Muscle layer of colon (tissue), 2 donors: Measurements from ENCODE around the gene NETO1.

Experiments
- H3K27ac ChIP-seq: one replicate; pipeline ENCODE4 v1.7.0; 2013; ENCODE audit warnings: low read depth, mild to moderate bottlenecking, low read length, moderate library complexity
- H3K27me3 ChIP-seq, 2 donors: one replicate each; pipeline ENCODE4 v1.7.0; 2013; ENCODE audit warnings: low read length in 2 of 2, mild to moderate bottlenecking in 2 of 2; ENCODE audit not compliant: insufficient read depth in 2 of 2, control insufficient read depth in 1 of 2
- H3K36me3 ChIP-seq: one replicate; pipeline ENCODE4 v1.7.0; 2013; ENCODE audit warnings: mild to moderate bottlenecking, low read length; ENCODE audit not compliant: insufficient read depth
- H3K4me1 ChIP-seq: one replicate; pipeline ENCODE4 v1.7.0; 2013; ENCODE audit warnings: mild to moderate bottlenecking, low read length; ENCODE audit not compliant: insufficient read depth
- H3K4me3 ChIP-seq, 2 donors: one replicate each; pipeline ENCODE4 v1.7.0; 2013; ENCODE audit warnings: low read length in 2 of 2, low read depth in 1 of 2, mild to moderate bottlenecking in 1 of 2, moderate library complexity in 1 of 2
- H3K9ac ChIP-seq: one replicate; pipeline ENCODE4 v1.7.0; 2013; ENCODE audit warnings: low read length
- H3K9me3 ChIP-seq: one replicate; pipeline ENCODE4 v1.7.0; 2013; ENCODE audit warnings: mild to moderate bottlenecking, low read length
- donor health status: abdominal sarcoma.
- donor health status: Adenocarcinoma of cecum.

NETO1 gene

GRCh38 chr18:72869226-72870185 is 1.7 kb upstream of the NETO1 start:
- Histone ChIP-seq H3K36me3 (no peaks in the 10 kb centered on the region), H3K9ac (no peak overlapping the region), H3K9me3 (no peaks in the 10 kb centered on the region), H3K27ac (no peak overlapping the region), H3K4me1 (no peaks in the 10 kb centered on the region), H3K4me3 (no peak overlapping the region), H3K27me3 (peaks cover 0 to 24% of the 10 kb centered on the region in 2 donors)

DNA sequence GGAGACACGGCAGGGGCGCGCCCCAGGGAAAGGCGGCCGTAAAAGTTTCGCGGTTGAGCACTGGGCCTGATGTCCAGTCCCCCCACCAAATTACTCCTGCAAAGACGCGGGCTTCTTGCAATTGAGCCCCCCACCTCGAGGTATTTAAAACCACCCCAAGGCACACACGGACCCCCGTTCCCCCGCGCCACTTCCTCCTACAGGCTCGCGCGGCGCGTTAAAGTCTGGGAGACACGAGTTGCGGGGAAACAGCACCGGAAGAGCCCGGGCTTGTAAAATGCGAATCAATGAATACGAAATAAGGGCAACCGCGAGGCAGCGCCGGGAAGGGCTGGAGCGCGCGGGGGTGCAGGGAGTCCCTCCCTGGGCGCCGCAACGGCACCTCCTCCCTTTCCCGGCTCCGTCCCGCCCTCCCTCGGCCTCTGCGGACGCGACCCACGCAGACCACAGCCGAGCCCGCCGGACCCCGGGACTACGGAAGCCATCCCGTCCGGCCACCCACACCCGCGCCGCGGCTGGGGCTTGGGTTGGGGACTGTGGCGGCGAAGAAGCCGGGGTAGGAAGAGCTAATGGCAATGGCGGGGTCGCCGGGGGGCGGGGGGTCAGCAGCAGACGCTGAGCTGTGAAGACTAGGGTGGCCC is 918 bp upstream of the NETO1 start:
- H3K4me3 ChIP-seq: no peak overlapping the region
- no peak overlapping the region for H3K27ac ChIP-seq

DNA sequence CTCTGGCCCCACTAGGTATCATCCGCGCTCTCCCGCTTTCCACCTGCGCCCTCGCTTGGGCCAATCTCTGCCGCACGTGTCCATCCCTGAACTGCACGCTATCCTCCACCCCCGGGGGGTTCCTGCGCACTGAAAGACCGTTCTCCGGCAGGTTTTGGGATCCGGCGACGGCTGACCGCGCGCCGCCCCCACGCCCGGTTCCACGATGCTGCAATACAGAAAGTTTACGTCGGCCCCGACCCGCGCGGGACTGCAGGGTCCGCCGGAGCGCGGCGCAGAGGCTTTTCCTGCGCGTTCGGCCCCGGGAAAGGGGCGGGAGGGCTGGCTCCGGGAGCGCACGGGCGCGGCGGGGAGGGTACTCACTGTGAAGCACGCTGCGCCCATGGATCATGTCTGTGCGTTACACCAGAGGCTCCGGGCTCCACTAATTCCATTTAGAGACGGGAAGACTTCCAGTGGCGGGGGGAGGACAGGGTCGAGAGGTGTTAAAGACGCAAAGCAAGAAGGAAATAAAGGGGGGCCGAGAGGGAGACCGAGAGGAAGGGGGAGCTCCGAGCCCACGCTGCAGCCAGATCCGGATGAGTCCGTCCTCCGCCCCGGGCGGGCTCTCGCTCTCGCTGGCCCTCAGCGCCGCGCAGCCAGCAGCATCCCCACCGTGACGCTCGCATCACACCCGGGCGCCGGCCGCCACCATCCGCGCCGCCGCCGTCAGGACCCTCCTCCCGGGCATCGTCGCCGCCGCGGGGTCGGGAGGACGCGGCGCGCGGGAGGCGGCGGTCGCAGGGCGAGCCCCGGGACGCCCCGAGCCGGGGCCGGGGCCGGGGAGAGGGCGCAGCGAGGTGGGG is 664 bp downstream of the NETO1 start:
- Histone ChIP-seq H3K27me3 (peaks cover 0 to 24% of the 10 kb centered on the region in 2 donors), H3K4me3 (no peak overlapping the region), H3K36me3 (no peaks in the 10 kb centered on the region), H3K27ac (no peak overlapping the region), H3K9me3 (no peaks in the 10 kb centered on the region), H3K9ac (no peak overlapping the region), H3K4me1 (no peaks in the 10 kb centered on the region)

More for the DNA sequence above, 918 bp upstream of the NETO1 start:
- no peaks in the 10 kb centered on the region for H3K36me3 ChIP-seq
- H3K9ac ChIP-seq: no peak overlapping the region
- no peaks in the 10 kb centered on the region for H3K4me1 ChIP-seq
- peaks cover 0 to 24% of the 10 kb centered on the region in 2 donors for H3K27me3 ChIP-seq
- no peaks in the 10 kb centered on the region for H3K9me3 ChIP-seq

DNA sequence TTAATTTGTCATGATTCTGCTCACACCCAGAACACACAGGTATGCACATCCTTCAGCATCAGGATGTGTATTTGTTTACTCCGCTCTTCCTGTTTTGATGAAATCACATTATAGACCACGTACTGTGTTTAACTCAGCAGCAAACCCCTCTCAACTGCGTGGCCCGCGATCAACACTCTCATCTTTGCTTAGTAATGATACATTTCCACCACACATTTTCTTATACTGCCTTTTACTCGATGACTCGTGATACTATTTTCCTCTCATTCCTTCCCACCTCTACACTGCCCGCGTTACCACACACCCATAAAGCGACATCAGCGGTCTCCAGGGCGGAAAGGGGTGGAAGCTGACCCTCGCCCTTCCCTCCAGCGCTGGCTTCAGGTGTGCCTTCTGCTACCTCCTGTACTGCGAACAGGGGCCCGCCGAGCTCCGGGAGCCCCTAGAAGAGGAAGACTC is 1.3 kb downstream of the NETO1 start:
- H3K4me1 ChIP-seq: no peaks in the 10 kb centered on the region
- no peaks in the 10 kb centered on the region for H3K36me3 ChIP-seq
- H3K9ac ChIP-seq: no peak overlapping the region
- H3K27ac ChIP-seq: no peak overlapping the region
- no peaks in the 10 kb centered on the region for H3K9me3 ChIP-seq
- no peak overlapping the region for H3K4me3 ChIP-seq
- peaks cover 0 to 24% of the 10 kb centered on the region in 2 donors for H3K27me3 ChIP-seq

- Histone ChIP-seq H3K27me3 (peaks cover 0 to 14% of the 10 kb centered on the region in 2 donors), H3K9me3 (no peaks in the 10 kb centered on the region), H3K9ac (no peak overlapping the region), H3K4me1 (no peaks in the 10 kb centered on the region), H3K27ac (no peak overlapping the region), H3K36me3 (no peaks in the 10 kb centered on the region), H3K4me3 (no peak overlapping the region)
Observed at GRCh38 chr18:72863754-72864153, 4.0 kb downstream of the NETO1 start.

- Histone ChIP-seq H3K4me3 (no peak overlapping the region), H3K36me3 (no peaks in the 10 kb centered on the region), H3K27ac (no peak overlapping the region), H3K9ac (no peak overlapping the region), H3K4me1 (no peaks in the 10 kb centered on the region), H3K27me3 (no peaks in the 10 kb centered on the region), H3K9me3 (no peaks in the 10 kb centered on the region)
Observed at GRCh38 chr18:72859088-72859487, 8.7 kb downstream of the NETO1 start.

GRCh38 chr18:72849671-72850070 is 18.1 kb downstream of the NETO1 start:
- H3K4me1 ChIP-seq: no peaks in the 10 kb centered on the region
- no peak overlapping the region for H3K27ac ChIP-seq
- no peak overlapping the region for H3K9ac ChIP-seq

GRCh38 chr18:72848503-72849237 is 19.1 kb downstream of the NETO1 start:
- no peak overlapping the region for H3K27ac ChIP-seq
- no peaks in the 10 kb centered on the region for H3K4me1 ChIP-seq
- no peaks in the 10 kb centered on the region for H3K36me3 ChIP-seq
- H3K4me3 ChIP-seq: no peak overlapping the region
- H3K27me3 ChIP-seq: no peaks in the 10 kb centered on the region
- no peaks in the 10 kb centered on the region for H3K9me3 ChIP-seq
- no peak overlapping the region for H3K9ac ChIP-seq

More at GRCh38 chr18:72849671-72850070, 18.1 kb downstream of the NETO1 start:
- no peak overlapping the region for H3K4me3 ChIP-seq
- no peaks in the 10 kb centered on the region for H3K27me3 ChIP-seq
- H3K36me3 ChIP-seq: no peaks in the 10 kb centered on the region
- no peaks in the 10 kb centered on the region for H3K9me3 ChIP-seq

DNA sequence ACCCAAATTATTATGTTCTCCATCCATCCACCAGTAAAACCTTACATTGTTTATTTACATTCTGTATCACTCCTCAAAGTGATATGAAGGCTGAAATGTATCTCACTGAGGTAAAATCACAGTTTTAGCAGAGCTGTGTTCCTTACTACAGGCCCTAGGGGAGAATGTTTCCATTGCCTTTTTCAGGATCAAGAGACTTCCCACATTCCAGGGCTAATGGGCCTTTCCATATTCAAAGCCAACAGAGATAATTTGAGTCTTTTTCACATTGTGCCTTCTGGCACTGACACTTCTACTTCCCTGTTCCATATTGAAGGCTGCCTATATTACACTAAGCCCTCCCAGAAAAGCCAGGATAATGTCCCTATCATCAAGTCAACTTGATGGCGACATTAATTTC is 20.0 kb downstream of the NETO1 start:
- Histone ChIP-seq H3K9me3 (no peaks in the 10 kb centered on the region), H3K27me3 (no peaks in the 10 kb centered on the region), H3K36me3 (no peaks in the 10 kb centered on the region), H3K4me3 (no peak overlapping the region), H3K9ac (no peak overlapping the region), H3K27ac (no peak overlapping the region), H3K4me1 (no peaks in the 10 kb centered on the region)

DNA sequence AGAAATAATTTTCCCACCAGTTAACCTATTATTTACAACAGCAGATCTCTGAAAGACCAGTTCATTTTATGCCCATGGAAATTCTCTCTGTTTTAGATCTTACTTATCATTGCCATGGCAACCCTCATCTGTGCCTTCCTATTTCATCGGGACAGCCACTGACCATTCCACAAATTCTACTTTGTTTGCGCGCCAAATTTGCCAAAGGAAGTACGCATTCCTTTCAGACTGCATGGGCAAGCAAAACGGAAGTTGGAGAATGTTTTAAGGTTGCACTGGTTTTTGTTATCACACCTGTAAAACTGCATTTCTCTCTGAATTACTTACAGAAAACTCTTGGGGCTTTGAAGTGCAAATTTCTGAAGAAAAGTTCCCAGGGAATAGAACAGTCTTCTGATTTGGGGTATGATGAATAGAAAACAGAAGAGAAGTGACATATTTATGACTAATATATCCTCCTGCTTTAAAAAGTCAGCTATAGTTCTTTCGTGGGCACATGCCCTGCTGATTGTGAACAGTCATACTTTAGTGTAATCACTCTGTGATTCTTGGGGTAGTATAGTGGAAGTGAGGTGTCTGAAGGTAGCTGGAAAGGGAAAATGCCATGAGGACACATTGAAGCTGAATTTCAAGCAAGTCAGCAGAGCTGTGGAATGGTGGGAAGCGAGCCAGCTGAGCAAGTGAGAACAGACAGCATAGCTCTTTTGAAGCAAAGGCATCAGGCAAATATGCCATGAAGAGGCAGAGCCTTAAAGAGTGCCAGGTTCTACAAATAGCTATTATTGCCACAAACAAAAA is 20.9 kb downstream of the NETO1 start:
- Histone ChIP-seq H3K9ac (no peak overlapping the region), H3K4me1 (no peaks in the 10 kb centered on the region), H3K27me3 (no peaks in the 10 kb centered on the region), H3K36me3 (no peaks in the 10 kb centered on the region), H3K4me3 (no peak overlapping the region), H3K9me3 (no peaks in the 10 kb centered on the region), H3K27ac (no peak overlapping the region)
